K562 (cell line): ENCODE measurements around the gene ZNF512B.

Source experiments
- GATA2 ChIP-seq: sonication (generic); formaldehyde crosslinking; IDR thresholded peaks from 2 replicates; pipeline ENCODE4 v1.4.0; 2020; ENCODE audit warnings: mild to moderate bottlenecking, missing genetic modification reagents
- HDGF ChIP-seq: fragments of 450-650 bp; IDR thresholded peaks from 2 replicates; pipeline ENCODE4 v1.6.1; 2016
- POLR3G ChIP-seq: IDR thresholded peaks from 2 replicates; pipeline ENCODE4 v1.6.1; 2011; ENCODE audit not compliant: insufficient read length, insufficient replicate concordance; ENCODE audit errors: extremely low read depth
- XRCC4 ChIP-seq: IDR thresholded peaks from one replicate; pipeline ENCODE4 v1.6.1; 2011; ENCODE audit not compliant: insufficient read depth, insufficient read length; ENCODE audit errors: extremely low read depth
- TF ChIP-seq, protein P1 (sequence below): fragments of 450-650 bp; IDR thresholded peaks from 2 replicates; pipeline ENCODE4 v1.6.1; 2016; ENCODE audit warnings: missing biosample characterization, missing genetic modification characterization

GRCh38 chr20:64010711-64011237 is 41.0 kb upstream of the ZNF512B start:
- TF ChIP-seq POLR3G: no peak
- TF ChIP-seq XRCC4: no peak
- no peak for TF ChIP-seq GATA2 (CRISPR knock-in tag)
- TF ChIP-seq HDGF: no peak
- TF ChIP-seq, protein P1, sequence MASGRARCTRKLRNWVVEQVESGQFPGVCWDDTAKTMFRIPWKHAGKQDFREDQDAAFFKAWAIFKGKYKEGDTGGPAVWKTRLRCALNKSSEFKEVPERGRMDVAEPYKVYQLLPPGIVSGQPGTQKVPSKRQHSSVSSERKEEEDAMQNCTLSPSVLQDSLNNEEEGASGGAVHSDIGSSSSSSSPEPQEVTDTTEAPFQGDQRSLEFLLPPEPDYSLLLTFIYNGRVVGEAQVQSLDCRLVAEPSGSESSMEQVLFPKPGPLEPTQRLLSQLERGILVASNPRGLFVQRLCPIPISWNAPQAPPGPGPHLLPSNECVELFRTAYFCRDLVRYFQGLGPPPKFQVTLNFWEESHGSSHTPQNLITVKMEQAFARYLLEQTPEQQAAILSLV: no peak
